ENCODE results near the gene GOT2.

DNA sequence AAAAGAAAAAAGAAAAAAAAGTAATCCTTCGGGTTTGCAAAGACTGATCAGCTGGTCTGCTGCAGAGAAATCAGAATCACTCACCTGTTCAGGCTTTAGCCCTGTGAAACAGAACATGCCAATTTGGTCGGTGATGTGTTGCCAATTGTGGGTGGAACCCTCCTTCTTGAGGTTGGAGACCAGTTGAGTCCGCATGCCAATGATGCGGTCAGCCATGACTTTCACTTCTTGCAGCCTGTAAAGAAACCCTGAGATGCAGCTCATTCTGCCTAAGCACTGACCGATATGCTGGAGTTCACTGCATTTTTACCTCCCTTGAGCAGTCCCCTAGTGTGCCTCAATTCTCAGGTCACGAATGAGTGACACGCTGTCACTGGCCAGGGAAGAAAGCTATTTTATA, 24.8 kb downstream of the GOT2 start:
- TF ChIP-seq POLR2A (IDR thresholded peaks at IDR 0.05) = no peak
- TF ChIP-seq, protein P1, sequence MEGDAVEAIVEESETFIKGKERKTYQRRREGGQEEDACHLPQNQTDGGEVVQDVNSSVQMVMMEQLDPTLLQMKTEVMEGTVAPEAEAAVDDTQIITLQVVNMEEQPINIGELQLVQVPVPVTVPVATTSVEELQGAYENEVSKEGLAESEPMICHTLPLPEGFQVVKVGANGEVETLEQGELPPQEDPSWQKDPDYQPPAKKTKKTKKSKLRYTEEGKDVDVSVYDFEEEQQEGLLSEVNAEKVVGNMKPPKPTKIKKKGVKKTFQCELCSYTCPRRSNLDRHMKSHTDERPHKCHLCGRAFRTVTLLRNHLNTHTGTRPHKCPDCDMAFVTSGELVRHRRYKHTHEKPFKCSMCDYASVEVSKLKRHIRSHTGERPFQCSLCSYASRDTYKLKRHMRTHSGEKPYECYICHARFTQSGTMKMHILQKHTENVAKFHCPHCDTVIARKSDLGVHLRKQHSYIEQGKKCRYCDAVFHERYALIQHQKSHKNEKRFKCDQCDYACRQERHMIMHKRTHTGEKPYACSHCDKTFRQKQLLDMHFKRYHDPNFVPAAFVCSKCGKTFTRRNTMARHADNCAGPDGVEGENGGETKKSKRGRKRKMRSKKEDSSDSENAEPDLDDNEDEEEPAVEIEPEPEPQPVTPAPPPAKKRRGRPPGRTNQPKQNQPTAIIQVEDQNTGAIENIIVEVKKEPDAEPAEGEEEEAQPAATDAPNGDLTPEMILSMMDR (IDR thresholded peaks at IDR 0.05) = no peak

Measured in uterus (tissue), 2 donors.